Gastrocnemius medialis (tissue), 4 donors: Measurements from ENCODE around the gene ANAPC16. TPM values are rescaled to one million over a fixed set of nuclear protein-coding genes. Genes with fewer than 3 reads are reported as not detected.

Experiments
- ATAC-seq, 2 donors: fragments of 150-250 bp; one replicate each; pipeline ENCODE4 v1.9.1; 2016
- DNase-seq, 2 donors: peaks; one replicate each; pipeline ENCODE4 v3.0.0-alpha.2; 2019
- H3K27ac ChIP-seq, 4 donors: fragments of 200-600 bp; sonication (generic); 1 replicate in 1 of 4; 2 replicates in 3 of 4; pipeline ENCODE4 v1.5.1; 2016 to 2018; ENCODE audit warnings: mild to moderate bottlenecking in 2 of 4, moderate library complexity in 1 of 4
- H3K27me3 ChIP-seq, 3 donors: fragments of 200-600 bp; sonication (generic) in 2 of 3; 1 replicate in 1 of 3; 2 replicates in 2 of 3; pipeline versions ENCODE4 v1.5.1 to v1.6.0; 2016 to 2019; ENCODE audit warnings: mild to moderate bottlenecking in 1 of 3, moderate library complexity in 1 of 3
- H3K36me3 ChIP-seq, 2 donors: fragments of 200-600 bp; sonication (generic) in 1 of 2; one replicate each; pipeline ENCODE4 v1.5.1; 2017 to 2018
- H3K4me1 ChIP-seq, 2 donors: fragments of 200-600 bp; sonication (generic) in 1 of 2; one replicate each; pipeline ENCODE4 v1.5.1; 2016 to 2017; ENCODE audit warnings: mild to moderate bottlenecking in 2 of 2
- H3K4me3 ChIP-seq, 4 donors: fragments of 200-600 bp; sonication (generic) in 3 of 4; 1 replicate in 1 of 4; 2 replicates in 3 of 4; pipeline ENCODE4 v1.5.1; 2016 to 2019; ENCODE audit warnings: mild to moderate bottlenecking in 2 of 4
- H3K9me3 ChIP-seq, 3 donors: fragments of 200-600 bp; sonication (generic) in 2 of 3; 1 replicate in 1 of 3; 2 replicates in 2 of 3; pipeline ENCODE4 v1.5.1; 2016 to 2019
- CTCF ChIP-seq, 5 experiments: fragments of 450-650 bp in 3 of 5; fragments of 200-600 bp in 2 of 5; sonication (generic) in 2 of 5; IDR thresholded peaks in 4 of 5; conservative IDR thresholded peaks in 1 of 5; 1 replicate in 4 of 5; 2 replicates in 1 of 5; pipeline ENCODE4 v1.5.1; 2016 to 2019; ENCODE audit warnings: antibody characterized with exemption in 5 of 5, mild to moderate bottlenecking in 3 of 5, moderate library complexity in 3 of 5
- POLR2A ChIP-seq, 2 donors: fragments of 450-650 bp; IDR thresholded peaks; one replicate each; pipeline ENCODE4 v1.6.1; 2017; ENCODE audit warnings: antibody characterized with exemption in 2 of 2, mild to moderate bottlenecking in 2 of 2, moderate library complexity in 2 of 2
- in situ Hi-C, 4 donors: fragments of 200-750 bp; cut with MboI; loops; one replicate each; pipeline versions ENCODE4 v1.15.0 to v1.8.0; 2017; ENCODE audit warnings: low sequenced_read_pairs in 4 of 4
- intact Hi-C: fragments of 100-400 bp; cut with DNase I; formaldehyde crosslinking; loops from one replicate; pipeline ENCODE4 v1.15.1; 2023; ENCODE audit warnings: low total_unique reads
- total RNA-seq, 4 donors: library from RNA; depleted of rRNA; stranded (reverse); fragments of >200 nt; gene quantifications; one replicate each; pipeline versions ENCODE4 v1.1.0 to v1.2.3, GENCODE V29; 2016

ANAPC16 gene
- total RNA-seq, result 100 to 1,000 TPM in 2 of 4 donors, 10 to 100 TPM in 2; 70.9 to 168 (median 105) TPM

- H3K27me3 ChIP-seq, result no peaks in the 10 kb centered on the region
- ATAC-seq (peak; percentile 92 to 94), DNase-seq (peak; percentile 83 to 89)
- TF ChIP-seq POLR2A (IDR thresholded peaks at IDR 0.05), result peak; percentile 91 to 96
- TF ChIP-seq CTCF (IDR thresholded peaks at IDR 0.05 in 4 of 5, conservative IDR thresholded peaks at IDR 0.05 in 1 of 5), result no peak
- intact Hi-C loops (loop anchor here (2.0 to 10.0 kb wide), 4 partner anchors 57 to 351 kb away; partner anchors contain the start of genes CHST3 and DDIT4), in situ Hi-C loops (loop anchor here in 3 of 4 donors (5.0 to 25.0 kb wide), 3 partner anchors 106 to 121 kb away; no protein-coding TSS in a partner anchor)
- peak within 1 kb of the TSS; percentile 72 to 91 (median 81) for H3K4me3 ChIP-seq
- H3K4me1 ChIP-seq, result peaks cover 55 to 56% of the 10 kb centered on the region in 2 donors
- H3K9me3 ChIP-seq, result no peaks in the 10 kb centered on the region
- H3K36me3 ChIP-seq, result peaks cover 0 to 14% of the 10 kb centered on the region in 2 donors
- peak within 1 kb of the TSS; percentile 94 to 99 (median 98) for H3K27ac ChIP-seq
Measured at GRCh38 chr10:72215611-72216549, at the start of gene ANAPC16, which contains the start of gene ASCC1. ANAPC16 (plus strand) TSS chr10:72216012; CDS start chr10:72223915, 7,903 bp downstream. ASCC1 (minus strand) TSS chr10:72216276; CDS start chr10:72213298, 2,978 bp downstream.

- no peaks in the 10 kb centered on the region for H3K9me3 ChIP-seq
- in situ Hi-C loops (no loop called here), intact Hi-C loops (no loop called here)
- no peak for DNase-seq
- no peaks in the 10 kb centered on the region for H3K27me3 ChIP-seq
- no peak for ATAC-seq
- H3K4me3 ChIP-seq, result no peak overlapping the region
- peaks cover 6 to 8% of the 10 kb centered on the region in 2 donors for H3K4me1 ChIP-seq
- H3K27ac ChIP-seq, result no peak overlapping the region
- no peaks in the 10 kb centered on the region for H3K36me3 ChIP-seq
- TF ChIP-seq POLR2A (IDR thresholded peaks at IDR 0.05) (no peak), CTCF (IDR thresholded peaks at IDR 0.05 in 4 of 5, conservative IDR thresholded peaks at IDR 0.05 in 1 of 5) (no peak)
Measured at GRCh38 chr10:72167118-72167517, 48.7 kb upstream of the ANAPC16 start.

- Histone ChIP-seq H3K4me3 (no peak overlapping the region), H3K27me3 (no peaks in the 10 kb centered on the region), H3K36me3 (no peaks in the 10 kb centered on the region), H3K4me1 (peaks cover 7 to 14% of the 10 kb centered on the region in 2 donors), H3K9me3 (no peaks in the 10 kb centered on the region), H3K27ac (no peak overlapping the region)
- in situ Hi-C loops (no loop called here), intact Hi-C loops (no loop called here)
- DNase-seq, result peak in 1 of 2 donors; percentile 21
- ATAC-seq, result no peak
- no peak for TF ChIP-seq POLR2A (IDR thresholded peaks at IDR 0.05)
- TF ChIP-seq CTCF (IDR thresholded peaks at IDR 0.05 in 4 of 5, conservative IDR thresholded peaks at IDR 0.05 in 1 of 5), result no peak
Measured at GRCh38 chr10:72170263-72170662, 45.5 kb upstream of the ANAPC16 start.

GRCh38 chr10:72170733-72171132 lies 45.1 kb upstream of the ANAPC16 start:
- H3K36me3 ChIP-seq, result no peaks in the 10 kb centered on the region
- TF ChIP-seq CTCF (IDR thresholded peaks at IDR 0.05 in 4 of 5, conservative IDR thresholded peaks at IDR 0.05 in 1 of 5) (no peak), POLR2A (IDR thresholded peaks at IDR 0.05) (no peak)
- no peaks in the 10 kb centered on the region for H3K9me3 ChIP-seq
- in situ Hi-C loops (no loop called here), intact Hi-C loops (no loop called here)
- ATAC-seq (no peak), DNase-seq (no peak)
- no peak overlapping the region for H3K4me3 ChIP-seq
- H3K27ac ChIP-seq, result no peak overlapping the region
- no peaks in the 10 kb centered on the region for H3K27me3 ChIP-seq
- peaks cover 11 to 14% of the 10 kb centered on the region in 2 donors for H3K4me1 ChIP-seq
